ENCODE measurements around the gene CANT1. TPM values are rescaled to one million over a fixed set of nuclear protein-coding genes. Genes with fewer than 3 reads are reported as not detected.

CANT1 gene
- total RNA-seq, 2 experiments from 2014 or later, result 28.3 to 30.0 TPM

DNA sequence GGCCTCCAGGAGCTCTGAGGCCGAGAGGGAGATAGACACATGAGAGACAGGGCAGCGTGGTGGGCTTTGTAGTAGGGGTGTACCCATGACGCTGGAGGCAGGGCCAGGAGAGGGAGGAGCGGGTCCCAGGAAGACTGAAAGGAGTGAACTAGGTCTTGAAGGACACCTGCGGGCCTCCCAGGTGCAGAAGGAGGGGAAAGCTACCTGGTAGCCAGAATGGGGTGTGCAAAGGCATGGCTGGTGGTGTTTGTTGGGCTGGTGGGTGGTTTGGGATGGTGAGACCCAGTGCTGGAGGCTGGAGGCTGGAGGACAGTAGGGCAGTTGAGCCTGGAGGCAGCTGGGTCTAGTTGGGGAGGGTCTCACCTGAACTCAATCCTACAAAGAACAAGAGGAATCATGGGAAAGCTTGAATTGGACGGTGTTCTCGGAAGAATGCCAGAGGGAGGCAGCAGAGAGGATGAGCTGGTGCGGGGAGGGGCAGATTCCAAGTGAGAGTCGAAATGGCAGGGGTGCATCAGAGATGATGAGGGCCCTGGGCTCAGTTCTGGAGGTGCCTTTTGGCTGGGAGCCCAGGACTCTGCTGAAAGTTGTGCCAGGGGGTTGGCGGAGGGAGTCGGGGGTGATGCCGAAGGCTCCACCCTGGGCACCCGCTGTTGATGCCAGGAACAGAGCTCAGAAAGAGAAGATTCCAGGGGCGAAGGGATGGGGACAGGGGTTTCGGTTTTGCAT lies 35.6 kb upstream of the CANT1 start:
- no peak for TF ChIP-seq CTCF (IDR thresholded peaks at IDR 0.05)
- POLR2A ChIA-PET, result no interaction called here
- Histone ChIP-seq H3K4me1 (ENCODE audit: insufficient read depth, low read length) (peaks cover 8% of the 10 kb centered on the region), H3K27me3 (ENCODE audit: control insufficient read depth in 1 of 2, insufficient read depth in 2 of 2, low read length in 2 of 2) (peaks cover 0 to 6% of the 10 kb centered on the region in 2 experiments), H3K27ac (ENCODE audit: low read depth in 1 of 2, low read length in 2 of 2) (no peak overlapping the region), H3K9me3 (ENCODE audit: control insufficient read depth in 1 of 2, insufficient read depth in 1 of 2, low read length in 2 of 2) (no peaks in the 10 kb centered on the region), H3K36me3 (ENCODE audit: insufficient read depth, low read length) (no peaks in the 10 kb centered on the region), H3K4me3 (ENCODE audit: low read length) (no peak overlapping the region)
- Mint-ChIP-seq H3K4me1 (ENCODE audit: low read depth) (no peaks in the 10 kb centered on the region), H3K4me3 (no peak overlapping the region), H3K27me3 (peaks cover 14% of the 10 kb centered on the region), H3K36me3 (ENCODE audit: low read depth) (no peaks in the 10 kb centered on the region), H3K27ac (no peak overlapping the region), H3K9me3 (no peaks in the 10 kb centered on the region)
- intact Hi-C loops (cut with DNase I, micrococcal nuclease), result no loop called here
- DNase-seq, result no peak
- CTCF ChIA-PET, result interaction anchor here (0.9 to 1.0 kb wide), 2 partner anchors 9 to 20 kb away, joined by 3 read pairs; no protein-coding TSS in a partner anchor
- no peak for ATAC-seq (ENCODE audit: poor library complexity)

GRCh38 chr17:79044462-79044861 lies 34.9 kb upstream of the CANT1 start:
- ChIA-PET CTCF (interaction anchor here (1.0 kb wide), 1 partner anchor 8 kb away, joined by 3 read pairs; no protein-coding TSS in a partner anchor), POLR2A (no interaction called here)
- H3K9me3 ChIP-seq (ENCODE audit: control insufficient read depth in 1 of 2, insufficient read depth in 1 of 2, low read length in 2 of 2), result no peaks in the 10 kb centered on the region
- no peak overlapping the region for H3K27ac ChIP-seq (ENCODE audit: low read depth in 1 of 2, low read length in 2 of 2)
- H3K4me3 ChIP-seq (ENCODE audit: low read length), result no peak overlapping the region
- ATAC-seq (ENCODE audit: poor library complexity), result no peak
- Mint-ChIP-seq H3K27me3 (peaks cover 14% of the 10 kb centered on the region), H3K4me3 (no peak overlapping the region), H3K9me3 (no peaks in the 10 kb centered on the region), H3K36me3 (ENCODE audit: low read depth) (no peaks in the 10 kb centered on the region), H3K27ac (no peak overlapping the region), H3K4me1 (ENCODE audit: low read depth) (no peaks in the 10 kb centered on the region)
- no peak for DNase-seq
- peaks cover 8% of the 10 kb centered on the region for H3K4me1 ChIP-seq (ENCODE audit: insufficient read depth, low read length)
- intact Hi-C loops (cut with DNase I, micrococcal nuclease), result loop anchor here in 1 of 2 experiments (5.0 kb wide), 1 partner anchor 57 kb away; no protein-coding TSS in a partner anchor
- no peak for TF ChIP-seq CTCF (IDR thresholded peaks at IDR 0.05)
- no peaks in the 10 kb centered on the region for H3K36me3 ChIP-seq (ENCODE audit: insufficient read depth, low read length)
- H3K27me3 ChIP-seq (ENCODE audit: control insufficient read depth in 1 of 2, insufficient read depth in 2 of 2, low read length in 2 of 2), result peaks cover 0 to 6% of the 10 kb centered on the region in 2 experiments

DNA sequence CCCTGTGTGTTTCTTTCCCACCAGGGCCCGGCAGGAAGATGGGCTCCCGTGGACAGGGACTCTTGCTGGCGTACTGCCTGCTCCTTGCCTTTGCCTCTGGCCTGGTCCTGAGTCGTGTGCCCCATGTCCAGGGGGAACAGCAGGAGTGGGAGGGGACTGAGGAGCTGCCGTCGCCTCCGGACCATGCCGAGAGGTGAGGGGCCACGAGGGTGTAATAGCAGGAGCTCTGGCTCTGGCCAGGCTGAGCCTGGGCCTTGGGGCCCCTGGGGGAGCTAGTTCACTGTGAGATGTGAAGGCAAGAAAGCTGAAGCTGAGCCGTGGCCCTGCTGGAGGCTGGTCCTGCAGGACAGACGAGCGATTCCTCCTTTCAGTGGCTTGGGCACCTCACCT lies 34.4 kb upstream of the CANT1 start:
- ChIA-PET CTCF (no interaction called here), POLR2A (no interaction called here)
- Histone ChIP-seq H3K27ac (ENCODE audit: low read depth in 1 of 2, low read length in 2 of 2) (no peak overlapping the region), H3K4me3 (ENCODE audit: low read length) (no peak overlapping the region), H3K9me3 (ENCODE audit: control insufficient read depth in 1 of 2, insufficient read depth in 1 of 2, low read length in 2 of 2) (no peaks in the 10 kb centered on the region), H3K4me1 (ENCODE audit: insufficient read depth, low read length) (peaks cover 8% of the 10 kb centered on the region), H3K36me3 (ENCODE audit: insufficient read depth, low read length) (no peaks in the 10 kb centered on the region), H3K27me3 (ENCODE audit: control insufficient read depth in 1 of 2, insufficient read depth in 2 of 2, low read length in 2 of 2) (peaks cover 0 to 6% of the 10 kb centered on the region in 2 experiments)
- no peaks in the 10 kb centered on the region for H3K9me3 Mint-ChIP-seq
- intact Hi-C loops (cut with DNase I, micrococcal nuclease), result loop anchor here in 1 of 2 experiments (5.0 kb wide), 1 partner anchor 57 kb away; no protein-coding TSS in a partner anchor
- no peak for TF ChIP-seq CTCF (IDR thresholded peaks at IDR 0.05)
- H3K4me3 Mint-ChIP-seq, result no peak overlapping the region
- no peak for ATAC-seq (ENCODE audit: poor library complexity)
- DNase-seq, result no peak
- no peaks in the 10 kb centered on the region for H3K36me3 Mint-ChIP-seq (ENCODE audit: low read depth)
- no peak overlapping the region for H3K27ac Mint-ChIP-seq
- H3K27me3 Mint-ChIP-seq, result peaks cover 14% of the 10 kb centered on the region
- H3K4me1 Mint-ChIP-seq (ENCODE audit: low read depth), result no peaks in the 10 kb centered on the region
